Activated T-helper 9 cell treated with anti-CD3 and anti-CD28 coated beads, Interleukin-2, amount 50 U/mL, for 16 hours (primary cell): ENCODE results near the gene GHRH.

Experiments used
- DNase-seq: peaks from one replicate; pipeline ENCODE4 v3.0.0-alpha.2; 2020; ENCODE audit warnings: low read depth

GHRH gene

GRCh38 chr20:37237656-37238055 is 24.0 kb downstream of the GHRH start:
- no peak for DNase-seq

DNA sequence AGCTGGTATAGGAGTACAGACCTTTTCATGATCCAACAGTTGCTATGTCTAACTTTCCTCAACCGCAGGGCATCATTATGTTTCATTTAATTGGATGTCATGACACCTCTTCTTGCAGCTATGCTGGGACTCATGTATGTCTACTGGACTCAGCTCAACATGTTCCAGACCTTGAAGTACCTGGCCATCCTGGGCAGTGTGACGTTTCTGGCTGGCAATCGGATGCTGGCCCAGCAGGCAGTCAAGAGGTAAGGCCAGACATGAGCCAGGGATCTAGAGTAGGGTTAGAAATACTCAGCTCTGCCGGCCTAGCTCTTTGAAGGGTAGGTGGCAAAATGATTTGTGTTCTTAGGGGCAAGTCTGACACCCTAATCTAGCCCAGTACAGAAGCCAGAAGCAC is 25.2 kb downstream of the GHRH start:
- DNase-seq, result no peak

DNA sequence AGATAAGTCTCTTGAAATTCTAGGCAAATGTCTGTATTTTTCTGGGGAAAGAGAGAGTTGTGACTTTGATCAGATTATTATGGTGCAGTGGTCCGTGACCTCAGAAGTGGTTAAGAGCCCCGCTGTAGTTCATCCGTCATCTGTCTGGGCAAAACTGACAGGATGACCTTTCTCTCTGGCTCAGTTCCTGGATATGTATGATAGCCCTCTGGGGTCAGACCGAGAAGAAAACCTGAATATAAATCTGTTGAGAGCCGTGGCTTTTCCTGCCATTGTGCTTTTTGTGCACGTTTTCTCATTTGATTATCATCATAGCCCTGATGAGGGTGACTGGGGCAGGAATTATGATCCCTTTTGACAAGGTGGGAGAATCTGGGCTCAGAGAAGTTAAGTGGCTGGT is 26.5 kb downstream of the GHRH start:
- no peak for DNase-seq

DNA sequence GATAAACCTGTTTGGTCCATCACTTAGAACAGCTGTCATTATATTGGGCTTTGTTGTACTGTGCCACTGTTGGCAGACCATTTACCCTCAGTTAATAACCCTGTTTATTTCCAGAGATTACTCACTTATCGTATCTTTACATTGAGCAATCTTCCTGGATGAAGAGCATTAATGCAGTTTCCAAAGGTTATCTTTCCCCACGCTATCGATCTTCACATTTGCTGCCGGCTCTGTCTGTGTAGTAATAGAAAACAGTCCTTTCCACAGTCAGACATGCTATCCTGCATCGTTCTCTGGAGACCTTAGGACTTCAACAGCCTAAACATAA is 27.4 kb downstream of the GHRH start:
- no peak for DNase-seq

GRCh38 chr20:37233548-37234253 is 27.9 kb downstream of the GHRH start:
- DNase-seq, result no peak

DNA sequence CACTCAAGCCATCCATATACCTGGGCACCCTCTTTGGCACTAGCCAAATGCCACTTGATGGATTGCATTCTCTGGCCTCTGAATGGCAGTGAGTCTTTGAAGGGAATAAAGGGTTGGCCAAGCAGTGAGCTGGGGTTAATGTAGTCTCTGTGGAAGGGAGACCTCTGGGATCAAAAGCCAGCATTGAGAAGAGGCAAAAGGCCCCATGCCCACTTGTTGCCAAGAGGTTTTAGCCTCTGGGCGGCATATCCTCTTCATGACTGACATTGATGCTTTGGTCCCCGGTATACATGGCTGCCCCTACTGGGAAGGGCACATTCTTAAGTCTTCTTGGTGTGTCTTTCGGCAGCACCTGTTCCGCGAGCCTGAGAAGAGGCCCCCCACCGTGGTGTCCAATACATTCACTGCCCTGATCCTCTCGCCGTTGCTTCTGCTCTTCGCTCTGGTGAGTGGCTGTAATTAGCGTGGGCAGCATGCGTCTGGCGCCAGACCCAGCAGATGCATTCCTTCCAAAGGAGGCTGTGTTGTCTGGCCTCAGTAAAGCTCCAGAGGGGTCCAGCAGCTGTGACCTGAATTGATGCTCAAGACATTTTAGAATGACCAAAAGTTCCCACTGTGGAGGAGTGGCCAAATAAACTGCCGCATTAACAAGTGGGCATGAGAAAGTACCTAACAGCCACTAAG is 29.5 kb downstream of the GHRH start:
- no peak for DNase-seq

- no peak for DNase-seq
Measured at GRCh38 chr20:37230200-37230599, 31.4 kb downstream of the GHRH start.

DNA sequence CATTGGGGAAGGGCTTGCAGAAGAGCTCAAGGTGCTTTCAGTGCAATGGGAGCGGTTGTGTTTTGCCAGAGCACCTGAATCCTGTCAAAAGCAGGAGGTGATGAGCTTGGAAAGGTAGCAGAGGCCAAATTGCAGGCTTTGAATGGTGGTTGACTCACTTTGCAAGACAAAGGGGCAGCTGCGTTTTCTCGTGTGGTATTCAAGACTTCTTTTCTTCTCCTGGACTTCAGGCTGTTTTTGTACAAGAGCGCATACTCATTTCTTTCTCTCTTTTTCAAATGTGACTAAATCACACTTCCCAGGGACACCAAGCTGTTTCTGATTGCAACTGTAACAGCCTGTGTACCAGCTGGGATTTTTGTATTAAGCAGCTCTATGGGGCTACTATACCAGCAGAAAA is 32.3 kb downstream of the GHRH start:
- no peak for DNase-seq

GRCh38 chr20:37228656-37229055 is 33.0 kb downstream of the GHRH start:
- DNase-seq, result no peak

GRCh38 chr20:37228082-37228481 is 33.5 kb downstream of the GHRH start:
- no peak for DNase-seq

DNA sequence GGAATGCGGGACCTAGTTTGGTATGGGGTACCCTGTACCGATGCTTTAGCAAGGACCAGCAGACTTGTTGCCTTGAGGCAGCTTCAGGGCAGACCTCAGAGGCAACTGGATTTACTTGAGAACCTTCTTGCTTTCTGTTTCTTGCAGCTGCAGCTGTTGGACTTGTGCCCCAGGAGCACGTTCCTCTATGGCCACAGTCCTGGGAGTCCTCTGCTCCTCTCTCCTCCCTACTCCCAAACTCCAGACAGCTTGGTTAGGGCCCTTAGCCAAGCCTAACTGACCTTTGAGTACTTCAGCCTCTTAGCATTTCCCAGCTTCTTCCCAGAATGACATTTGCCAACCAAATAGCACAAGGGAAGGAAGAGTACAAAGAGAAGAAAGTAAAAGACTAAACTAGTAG is 34.7 kb downstream of the GHRH start:
- no peak for DNase-seq

- no peak for DNase-seq
Measured at GRCh38 chr20:37225146-37225545, 36.5 kb downstream of the GHRH start.

DNA sequence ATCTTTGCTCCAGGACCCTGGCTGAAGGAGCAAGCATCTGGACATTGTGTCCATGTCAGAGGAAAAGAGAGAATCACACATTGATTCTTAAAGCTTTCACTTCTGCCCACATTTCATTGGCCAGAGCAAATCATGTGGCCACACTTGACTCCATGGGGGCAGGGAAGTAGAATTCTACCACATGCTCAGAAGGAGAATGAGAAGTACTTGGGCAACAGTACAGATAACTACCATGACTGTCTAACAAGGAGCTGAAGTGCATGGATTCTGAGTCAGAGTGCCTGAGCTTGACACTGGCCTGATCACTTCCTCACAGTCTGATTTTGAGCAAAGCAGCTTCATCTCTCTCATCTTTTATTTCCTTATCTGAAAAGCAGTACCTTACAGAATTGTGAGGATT is 38.6 kb downstream of the GHRH start:
- no peak for DNase-seq

DNA sequence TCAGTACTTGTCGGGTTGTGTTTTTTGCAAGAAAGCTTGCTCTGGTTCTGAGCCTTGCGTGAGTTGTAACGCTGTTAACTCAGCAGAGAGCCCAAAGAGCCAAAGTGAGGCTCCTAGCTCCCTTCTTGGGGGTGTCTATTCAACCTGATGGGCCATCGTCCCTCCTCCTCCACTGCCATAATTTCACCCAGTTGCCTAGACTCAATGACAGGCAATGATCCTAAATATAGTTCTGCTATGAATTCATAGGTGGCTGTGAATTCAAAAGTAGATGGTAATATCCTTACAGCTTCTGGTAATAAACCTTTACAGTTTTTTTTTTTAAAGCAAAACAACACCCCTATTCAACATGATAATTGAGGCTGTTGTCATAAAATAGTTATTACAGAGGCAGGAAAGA is 39.5 kb downstream of the GHRH start:
- no peak for DNase-seq

DNA sequence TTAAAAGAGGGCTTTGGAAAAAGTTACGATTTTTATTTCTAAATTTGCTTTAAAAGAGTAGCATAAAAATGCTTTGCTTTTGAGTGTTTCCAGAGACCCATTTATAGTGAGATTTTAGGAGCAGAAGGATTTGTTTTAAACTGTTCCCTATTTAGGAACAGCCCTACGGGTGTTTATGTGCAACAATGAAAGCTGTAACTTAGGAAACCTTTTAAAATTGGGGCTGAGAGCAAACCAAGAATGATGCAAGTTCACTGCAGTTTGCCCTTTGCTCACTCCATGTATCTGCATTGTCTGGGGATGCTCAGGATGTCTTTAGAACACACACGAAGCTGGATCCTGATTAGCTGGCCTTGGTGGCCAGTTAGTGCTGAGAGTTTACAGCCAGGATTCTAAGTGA is 40.9 kb downstream of the GHRH start:
- no peak for DNase-seq

DNA sequence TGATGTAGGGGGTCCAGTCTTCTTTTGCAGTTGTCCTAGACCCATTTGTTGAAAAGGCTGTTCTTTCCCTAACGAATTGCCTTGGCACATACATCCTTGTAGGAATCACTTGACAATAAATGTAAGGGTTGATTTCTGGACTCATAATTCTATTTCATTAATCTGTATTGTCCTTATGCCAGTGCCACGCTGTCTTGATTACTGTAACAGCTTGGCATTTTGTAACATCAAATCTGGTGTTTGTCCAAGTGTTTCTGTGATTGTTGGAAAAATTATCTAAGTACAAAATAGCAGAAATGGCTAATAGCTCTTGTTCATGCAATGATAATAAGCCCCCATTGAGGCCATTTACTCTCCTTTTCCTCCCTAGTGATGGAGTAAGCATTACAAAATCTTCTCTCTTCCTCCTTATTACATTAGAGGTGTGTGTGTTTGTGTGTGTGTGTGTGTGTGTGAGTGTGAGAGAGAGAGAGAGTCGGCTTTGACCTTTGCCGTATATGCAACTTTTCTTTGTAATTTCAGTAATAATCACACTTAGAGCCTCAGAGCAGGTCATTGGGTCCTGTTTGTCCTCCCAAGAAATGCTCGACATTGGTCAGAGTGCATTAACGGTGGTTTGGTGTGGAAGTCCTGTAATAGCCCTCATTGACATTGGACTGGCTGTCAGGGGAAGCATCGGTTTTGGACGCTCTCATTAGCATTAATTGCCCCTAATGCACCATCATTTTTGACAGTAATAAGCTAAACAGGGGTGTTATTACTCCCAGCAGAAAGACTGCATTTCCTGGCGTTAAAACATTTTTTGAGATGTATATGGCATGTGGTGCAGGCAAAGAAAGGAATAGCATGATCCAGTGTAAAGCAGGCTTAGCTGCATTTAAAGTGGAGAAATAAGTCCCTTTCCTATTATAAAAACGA is 41.6 kb downstream of the GHRH start:
- DNase-seq, result no peak

GRCh38 chr20:37218976-37219375 is 42.6 kb downstream of the GHRH start:
- no peak for DNase-seq

GRCh38 chr20:37218441-37218840 is 43.2 kb downstream of the GHRH start:
- no peak for DNase-seq

DNA sequence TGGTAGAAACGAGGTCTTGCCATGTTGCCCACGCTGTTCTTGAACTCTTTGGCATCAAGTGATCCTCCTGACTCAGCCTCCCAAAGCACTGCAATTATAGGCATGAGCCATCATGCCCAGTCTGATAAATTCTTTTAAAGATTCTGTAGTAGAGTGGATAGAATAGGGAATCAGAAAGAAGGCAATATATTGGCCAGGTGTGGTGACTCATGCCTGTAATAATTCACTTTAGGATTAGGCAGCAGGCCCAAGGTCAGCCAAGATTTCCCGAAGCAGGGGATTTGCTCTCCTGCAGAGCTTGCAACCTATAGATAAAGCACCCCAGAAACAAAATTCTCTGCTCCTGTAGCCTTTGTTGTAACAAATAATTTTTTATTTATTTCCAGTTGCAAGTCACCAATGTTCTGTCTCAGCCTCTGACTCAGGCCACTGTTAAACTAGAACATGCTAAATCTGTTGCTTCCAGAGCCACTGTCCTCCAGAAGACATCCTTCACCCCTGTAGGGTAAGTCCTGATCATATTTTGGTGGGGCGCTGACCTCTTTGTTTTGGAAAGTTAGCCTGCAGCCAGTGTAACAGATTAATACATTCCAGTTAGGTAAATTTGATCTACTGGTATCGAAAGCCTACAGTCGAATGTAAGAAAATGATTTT is 51.8 kb downstream of the GHRH start:
- DNase-seq, result no peak

DNA sequence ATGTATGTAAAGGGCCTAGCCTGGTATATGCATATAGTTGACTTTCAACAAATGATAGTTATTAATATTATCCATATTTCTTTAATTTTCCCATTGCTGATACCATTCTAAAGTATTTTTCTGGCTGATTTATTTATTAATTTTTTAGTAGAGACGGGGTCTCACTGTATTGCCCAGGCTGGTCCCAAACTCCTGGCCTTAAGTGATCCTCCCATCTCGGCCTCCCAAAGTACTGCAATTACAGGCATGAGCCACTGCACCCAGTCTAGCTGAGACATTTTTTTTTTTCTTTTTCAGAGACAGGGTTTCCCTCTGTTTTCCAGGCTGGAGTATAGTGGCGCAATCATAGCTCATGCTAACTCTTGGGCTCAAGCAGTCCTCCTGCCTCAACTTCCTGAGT is 52.4 kb downstream of the GHRH start:
- no peak for DNase-seq

GRCh38 chr20:37207171-37207570 is 54.4 kb downstream of the GHRH start:
- DNase-seq, result no peak

- no peak for DNase-seq
Measured at GRCh38 chr20:37205794-37206193, 55.8 kb downstream of the GHRH start.

DNA sequence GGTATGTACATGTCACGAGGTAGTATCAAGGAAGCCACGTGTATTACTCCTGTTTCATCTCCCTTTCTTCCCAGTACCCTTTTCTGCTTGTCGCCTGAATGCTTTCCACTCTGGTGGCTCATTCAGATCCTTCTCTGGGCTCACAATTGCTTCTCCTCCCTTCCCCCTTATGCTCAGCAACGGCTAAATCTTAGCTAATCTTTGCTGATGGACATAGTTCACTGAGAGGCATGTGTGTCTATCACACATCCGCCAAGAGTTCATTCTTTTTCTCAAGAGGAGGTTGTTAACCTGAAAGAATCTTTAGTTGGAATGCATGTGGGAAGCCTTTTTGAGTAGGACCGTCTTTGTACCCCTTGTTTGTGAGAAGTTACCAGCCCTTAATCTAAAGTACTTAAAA is 56.5 kb downstream of the GHRH start:
- no peak for DNase-seq
